NCI-H187 treated with DMSO at 0.1 percent for 48 hours (cell line): ENCODE results near the gene ACTG1.

Source experiments
- DNase-seq: peaks from one replicate; lab custom pipeline; 2025; lab: John Stamatoyannopoulos, UW

ACTG1 gene

DNA sequence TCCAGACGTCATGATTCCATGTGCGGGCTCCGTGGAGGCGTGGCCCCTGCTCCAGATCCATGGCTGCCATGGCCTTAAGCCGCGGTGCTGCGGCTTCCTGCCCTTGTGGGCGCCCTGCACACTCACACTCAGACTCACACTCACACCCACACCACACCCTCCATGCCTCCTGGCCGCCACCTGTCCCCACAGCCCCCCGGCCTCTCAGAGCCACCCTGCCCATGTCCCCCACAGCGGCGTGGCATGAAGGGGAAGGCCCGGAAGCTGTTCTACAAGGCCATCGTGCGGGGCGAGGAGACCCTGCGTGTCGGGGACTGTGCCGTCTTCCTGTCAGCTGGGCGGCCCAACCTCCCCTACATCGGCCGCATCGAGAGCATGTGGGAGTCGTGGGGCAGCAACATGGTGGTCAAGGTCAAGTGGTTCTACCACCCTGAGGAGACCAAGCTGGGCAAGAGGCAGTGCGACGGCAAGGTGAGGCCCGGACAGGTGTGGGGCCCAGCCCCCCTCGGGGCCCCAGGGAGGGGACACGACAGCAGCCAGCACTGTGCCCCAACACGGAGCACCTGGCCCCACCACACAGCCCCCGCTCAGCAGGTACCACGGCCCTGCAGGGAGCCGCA lies 50.0 kb downstream of the ACTG1 start:
- DNase-seq: no peak

DNA sequence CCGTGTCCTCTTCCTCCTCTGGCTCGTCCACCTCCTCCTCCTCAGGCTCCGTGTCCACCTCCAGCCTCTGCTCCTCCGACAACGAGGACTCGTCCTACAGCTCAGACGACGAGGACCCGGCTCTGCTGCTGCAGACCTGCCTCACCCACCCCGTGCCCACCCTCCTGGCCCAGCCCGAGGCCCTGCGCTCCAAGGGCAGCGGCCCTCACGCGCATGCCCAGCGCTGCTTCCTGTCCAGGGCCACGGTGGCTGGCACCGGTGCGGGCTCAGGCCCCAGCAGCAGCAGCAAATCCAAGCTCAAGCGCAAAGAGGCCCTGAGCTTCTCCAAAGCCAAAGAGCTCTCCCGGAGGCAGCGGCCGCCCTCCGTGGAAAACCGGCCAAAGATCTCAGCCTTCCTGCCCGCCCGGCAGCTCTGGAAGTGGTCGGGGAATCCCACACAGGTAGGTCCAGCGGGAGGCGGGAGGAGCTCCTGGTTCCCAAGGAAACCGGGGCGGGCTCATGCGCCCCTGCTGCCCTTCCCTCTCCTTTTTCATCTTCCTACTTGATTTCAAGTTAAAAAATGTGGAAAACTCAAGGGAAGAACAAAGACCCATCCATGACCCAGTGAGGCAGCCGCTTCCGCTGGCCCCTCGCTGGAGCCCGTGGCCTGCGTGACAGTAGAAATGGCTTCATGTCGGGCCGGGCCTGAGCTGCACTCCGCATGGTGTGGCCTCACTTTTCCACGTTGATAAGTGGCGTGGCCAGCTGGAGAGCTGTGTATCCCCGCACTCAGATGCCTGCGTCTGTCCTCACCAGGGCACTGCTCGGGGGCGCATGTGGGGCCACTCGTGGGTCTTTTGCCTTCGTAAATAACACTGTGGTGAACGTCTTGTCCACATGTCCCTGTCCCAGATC lies 50.7 kb downstream of the ACTG1 start:
- no peak for DNase-seq

DNA sequence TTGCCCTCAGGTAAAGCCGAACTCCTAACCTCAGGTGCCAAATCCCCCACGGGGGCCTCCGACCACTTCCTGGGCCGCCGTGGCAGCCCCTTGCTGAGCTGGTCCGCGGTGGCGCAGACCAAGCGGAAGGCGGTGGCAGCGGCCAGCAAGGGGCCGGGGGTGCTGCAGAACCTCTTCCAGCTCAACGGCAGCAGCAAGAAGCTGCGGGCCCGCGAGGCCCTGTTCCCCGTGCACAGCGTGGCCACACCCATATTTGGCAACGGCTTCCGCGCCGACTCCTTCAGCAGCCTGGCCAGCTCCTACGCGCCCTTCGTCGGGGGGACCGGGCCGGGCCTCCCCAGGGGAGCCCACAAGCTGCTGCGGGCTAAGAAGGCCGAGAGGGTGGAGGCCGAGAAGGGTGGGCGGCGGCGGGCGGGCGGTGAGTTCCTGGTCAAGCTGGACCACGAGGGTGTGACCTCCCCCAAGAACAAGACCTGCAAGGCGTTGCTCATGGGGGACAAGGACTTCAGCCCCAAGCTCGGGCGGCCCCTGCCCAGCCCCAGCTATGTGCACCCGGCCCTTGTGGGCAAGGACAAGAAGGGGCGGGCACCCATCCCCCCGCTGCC lies 51.6 kb downstream of the ACTG1 start:
- no peak for DNase-seq
